Right ventricle myocardium superior (tissue), 1 donor: ENCODE data around the gene NRXN3. TPM values are rescaled to one million over a fixed set of nuclear protein-coding genes. Genes with fewer than 3 reads are reported as not detected.

Experiments used
- ATAC-seq: fragments of 200-7000 bp; cut with Tn5 transposase; one replicate; pipeline ENCODE4 v1.9.1; 2020; ENCODE audit warnings: mild to moderate bottlenecking; ENCODE audit not compliant: poor library complexity
- DNase-seq: peaks from one replicate; pipeline ENCODE4 v3.0.0-alpha.2; 2020
- intact Hi-C: fragments of 100-400 bp; cut with DNase I; formaldehyde crosslinking; loops from one replicate; pipeline ENCODE4 v1.11.2; 2022
- total RNA-seq: library from RNA; stranded (reverse); fragmentation: NEBNext Ultra II Directional; extraction: Animal tissue kit (Norgen Biotek cat#: 25700); gene quantifications from one replicate; pipeline ENCODE4 v1.2.1, GENCODE V29; 2021
- donor health status: DM: no; HTN: yes; CAD: no; lungs with severe emphysema.

Gene NRXN3
- total RNA-seq, 1 donor from 2014 or later, result 1.3 TPM

DNA sequence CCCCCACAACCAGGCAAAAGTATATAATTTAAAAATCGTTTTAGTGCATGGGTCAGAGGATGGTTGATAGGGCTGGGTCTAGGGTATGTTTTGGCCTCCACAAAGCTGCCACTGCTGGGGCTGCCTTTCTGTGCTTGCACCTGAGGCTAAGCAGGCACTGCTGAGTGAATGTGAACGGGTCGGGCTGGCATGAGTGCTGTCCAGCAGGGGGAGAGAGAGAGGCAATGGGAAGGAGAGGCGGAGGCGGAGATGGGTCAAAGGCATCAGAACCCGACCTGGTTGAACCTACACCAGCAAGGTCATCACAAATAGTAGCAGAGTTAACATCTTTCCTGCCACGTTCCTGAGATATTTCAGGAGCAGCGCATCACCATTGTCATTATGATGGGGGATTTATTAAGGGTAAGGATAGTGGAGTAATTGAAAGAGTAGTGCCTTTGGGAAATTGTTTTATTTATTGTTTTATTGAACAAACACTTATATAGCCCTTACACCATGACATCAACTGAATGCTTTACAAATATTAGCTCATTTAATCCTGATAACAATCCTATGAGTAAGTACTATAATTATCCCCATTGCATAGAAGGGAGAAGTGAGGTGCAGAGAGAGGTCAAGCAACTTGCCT lies 5.8 kb upstream of the NRXN3 start:
- intact Hi-C loops, result no loop called here
- no peak for ATAC-seq
- no peak for DNase-seq

DNA sequence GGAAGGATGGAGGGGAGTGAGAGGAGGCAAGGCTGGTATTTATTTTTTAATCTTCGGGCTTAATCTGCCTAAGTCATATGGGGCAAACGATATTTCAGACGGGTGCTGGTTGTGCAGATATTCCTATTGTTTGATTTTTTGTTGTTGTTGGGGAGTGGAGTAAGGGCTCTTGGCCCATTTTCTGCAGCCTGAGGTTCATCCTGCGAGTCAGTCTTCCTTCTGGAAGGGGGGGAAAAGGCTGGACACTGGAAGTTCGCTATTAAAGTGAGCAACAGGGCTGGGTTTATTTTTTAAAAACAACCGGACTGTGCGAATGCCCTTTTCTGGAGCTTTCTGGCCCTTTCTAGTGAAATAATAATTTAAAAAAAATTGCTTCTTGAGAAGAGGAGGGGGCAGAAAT lies 2.3 kb downstream of the NRXN3 start:
- intact Hi-C loops, result no loop called here
- no peak for DNase-seq
- no peak for ATAC-seq

DNA sequence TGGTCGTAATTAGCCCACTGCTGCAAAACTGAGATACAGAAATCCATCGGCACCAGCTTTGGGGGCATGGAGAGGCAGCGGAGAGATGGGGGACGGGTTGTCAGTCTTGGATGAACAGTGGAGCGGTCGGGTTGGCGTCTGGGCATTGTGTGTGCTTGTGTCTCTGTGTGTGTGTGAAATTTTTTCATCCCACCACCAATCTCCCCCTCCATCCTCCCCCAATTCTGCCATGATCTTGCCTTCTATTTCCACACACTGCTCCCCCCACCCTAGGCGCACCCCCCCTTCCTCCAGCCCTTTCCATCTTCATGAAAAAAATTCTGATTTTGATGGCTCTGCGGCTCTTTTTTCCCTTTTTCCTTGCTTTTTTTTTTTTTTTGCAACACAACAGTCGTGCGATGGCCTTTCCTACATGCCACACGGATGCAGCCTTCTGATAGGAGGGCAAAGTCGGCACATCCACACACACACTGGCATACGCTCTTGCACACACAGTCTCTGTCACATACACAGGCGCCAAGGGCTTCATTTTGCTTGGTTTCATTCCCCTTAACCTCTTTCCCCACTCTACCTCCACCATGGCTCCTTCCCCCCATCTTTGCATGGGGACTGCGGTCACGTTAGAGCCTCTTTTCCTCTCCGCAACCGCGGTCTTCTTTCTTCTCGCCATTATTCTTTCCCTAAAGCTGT lies 3.3 kb downstream of the NRXN3 start:
- intact Hi-C loops, result no loop called here
- ATAC-seq (no peak), DNase-seq (no peak)

DNA sequence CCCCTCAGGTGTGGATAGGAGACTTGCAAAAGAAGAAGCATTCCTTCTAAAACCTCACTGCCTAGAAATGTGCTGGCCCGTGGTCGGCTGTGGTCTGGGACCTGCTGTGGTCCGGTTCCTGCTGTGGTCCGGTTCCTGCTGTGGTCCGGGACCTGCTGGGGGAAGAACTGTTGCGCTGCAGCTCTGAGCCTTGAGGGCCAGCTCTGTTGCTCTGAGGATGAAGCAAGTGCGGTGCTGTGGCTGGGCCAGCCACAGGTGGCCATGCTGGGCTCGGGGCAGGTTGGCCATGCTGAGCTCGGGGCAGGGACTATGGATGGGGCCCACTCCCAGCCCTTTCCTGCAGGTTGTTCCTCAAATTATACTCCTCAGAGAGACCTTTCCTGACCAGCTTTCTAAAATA lies 5.2 kb downstream of the NRXN3 start:
- DNase-seq, result no peak
- intact Hi-C loops, result no loop called here
- no peak for ATAC-seq

DNA sequence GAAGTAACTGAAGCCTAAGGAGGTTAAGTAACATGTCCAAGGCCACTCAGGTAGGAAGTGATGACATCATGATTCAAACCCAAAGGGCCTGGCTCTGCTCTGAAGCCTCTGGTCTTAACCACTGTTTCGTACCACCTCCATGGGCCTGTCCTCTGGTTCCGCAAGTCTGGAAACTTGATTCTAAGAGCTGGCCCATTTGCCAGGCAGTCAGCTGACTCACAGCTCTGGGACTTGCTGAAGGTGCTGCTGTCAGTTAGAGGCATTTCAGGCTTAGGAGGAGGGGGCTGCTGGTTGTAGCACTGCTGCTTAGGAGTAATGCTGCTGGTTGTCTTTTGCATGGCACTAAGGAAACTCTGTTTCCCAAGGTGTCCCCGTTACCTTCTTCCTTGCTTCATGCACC lies 7.9 kb downstream of the NRXN3 start:
- intact Hi-C loops, result no loop called here
- ATAC-seq, result no peak
- no peak for DNase-seq

DNA sequence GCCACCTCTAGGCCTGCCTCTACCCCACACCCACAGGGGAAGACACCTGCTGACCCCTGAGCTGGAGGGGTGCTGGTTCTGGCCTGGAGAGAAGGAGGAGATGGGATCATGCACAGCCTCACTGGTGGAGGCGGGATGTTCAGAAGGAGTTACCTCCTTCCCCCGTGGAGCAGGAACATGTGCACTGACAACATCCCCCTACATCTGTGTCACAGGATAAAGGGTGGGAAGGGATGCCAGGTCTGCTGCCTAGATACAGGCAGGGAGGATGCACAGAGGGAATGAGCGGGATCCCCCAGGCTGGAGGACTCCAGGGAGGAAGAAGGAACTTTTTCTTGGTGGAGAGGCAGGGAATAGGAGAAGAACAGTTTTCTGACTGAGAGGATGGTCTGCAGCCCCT lies 8.8 kb downstream of the NRXN3 start:
- intact Hi-C loops, result no loop called here
- no peak for DNase-seq
- no peak for ATAC-seq

DNA sequence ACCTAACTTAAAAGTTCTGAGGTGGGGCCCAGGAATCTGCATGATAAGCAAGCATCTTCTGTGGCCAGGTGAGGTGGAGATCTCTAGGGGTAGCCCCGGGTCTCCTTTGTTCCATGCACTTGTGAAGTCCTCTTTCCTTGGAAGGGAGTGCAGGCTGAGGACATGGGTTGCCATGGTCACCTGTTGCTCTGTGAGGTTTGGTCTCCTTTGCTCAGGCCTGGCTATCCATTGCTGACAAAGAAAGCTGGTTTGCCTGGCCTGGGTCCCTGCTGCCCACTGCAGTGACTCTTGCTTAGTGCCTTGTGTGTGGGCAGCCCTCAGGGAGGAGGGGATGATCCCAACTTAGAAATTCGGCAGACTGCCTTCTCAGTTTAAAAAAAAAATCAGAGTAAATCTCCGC lies 11.1 kb downstream of the NRXN3 start:
- ATAC-seq (no peak), DNase-seq (no peak)
- intact Hi-C loops, result no loop called here

DNA sequence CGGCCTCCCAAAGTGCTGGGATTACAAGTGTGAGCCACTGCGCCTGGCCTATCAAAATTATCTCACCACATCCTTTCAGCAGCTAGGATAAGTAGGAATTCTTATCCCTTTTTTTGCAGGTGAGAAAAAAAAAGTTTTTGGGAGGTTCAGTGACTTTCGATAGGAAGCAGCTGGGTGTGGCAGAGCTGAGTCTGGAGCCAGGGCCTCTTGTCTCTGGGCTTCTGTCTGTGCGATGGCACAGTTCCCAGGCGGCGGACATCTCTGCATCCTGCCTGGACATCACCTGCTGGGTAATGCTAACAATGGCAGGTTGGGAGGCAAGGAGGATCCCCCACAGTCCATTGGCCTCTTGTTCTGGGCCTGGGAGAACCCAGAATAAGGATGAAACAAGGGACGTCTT lies 12.5 kb downstream of the NRXN3 start:
- intact Hi-C loops, result no loop called here
- no peak for DNase-seq
- no peak for ATAC-seq

DNA sequence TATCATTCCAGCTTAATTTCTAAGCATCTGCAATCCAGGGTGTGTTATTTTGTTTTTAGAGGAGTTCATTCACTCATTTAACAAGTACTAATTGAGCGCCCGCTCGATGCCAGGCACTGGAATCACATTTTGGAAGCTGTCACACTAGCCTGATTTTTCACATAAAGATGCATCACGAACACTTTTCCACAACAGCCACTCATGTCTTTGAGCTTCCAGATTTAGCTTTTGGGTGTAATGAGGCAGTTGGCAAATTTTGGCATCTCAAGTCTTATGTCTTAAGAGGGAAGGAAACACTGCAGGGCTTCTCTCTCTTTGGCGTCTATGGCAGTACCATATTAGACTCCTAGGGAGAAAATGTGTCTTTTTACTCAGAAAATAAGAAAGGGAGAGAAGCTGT lies 14.0 kb downstream of the NRXN3 start:
- DNase-seq (no peak), ATAC-seq (no peak)

DNA sequence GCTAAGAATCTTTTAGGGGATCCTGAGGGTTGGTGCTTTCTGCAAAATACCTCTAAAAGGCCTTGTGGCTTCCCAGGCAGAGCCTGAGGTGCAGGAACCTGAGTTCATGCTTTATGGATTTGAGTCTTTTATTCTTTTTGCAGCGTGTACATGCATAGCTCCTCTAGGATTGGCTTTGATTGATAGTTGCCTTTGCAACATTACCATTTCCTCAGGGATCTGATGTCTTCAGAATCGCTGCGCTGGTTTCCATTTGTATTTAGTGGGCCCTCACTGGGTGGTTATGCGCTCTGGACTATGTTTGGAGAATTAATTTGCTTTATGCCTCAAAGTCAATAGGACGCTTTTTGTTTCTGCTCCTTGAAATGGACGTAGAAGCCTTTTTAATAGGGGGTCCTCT lies 16.1 kb downstream of the NRXN3 start:
- intact Hi-C loops, result no loop called here
- ATAC-seq, result no peak

More for the DNA sequence above, 14.0 kb downstream of the NRXN3 start:
- intact Hi-C loops, result no loop called here

DNA sequence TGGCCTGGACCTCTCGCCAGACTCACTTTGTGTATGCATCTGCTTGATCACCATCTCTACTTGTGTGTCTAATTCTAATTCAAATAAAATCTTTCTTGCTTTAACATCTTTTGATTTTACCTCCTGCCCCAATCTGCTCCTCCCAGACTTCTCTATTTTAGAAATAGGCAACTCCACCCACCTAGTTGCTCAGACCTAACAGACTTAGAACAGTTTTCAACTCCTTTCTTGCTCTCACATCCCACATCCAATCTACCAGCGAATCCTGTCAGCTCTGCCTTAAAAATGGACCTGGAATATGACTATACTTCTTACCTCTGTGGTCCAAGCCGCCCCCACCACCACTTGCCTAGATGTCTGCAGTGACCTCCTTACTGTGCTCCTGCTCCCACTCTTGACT lies 18.7 kb downstream of the NRXN3 start:
- DNase-seq (no peak), ATAC-seq (no peak)
- intact Hi-C loops, result no loop called here

More for the DNA sequence above, 16.1 kb downstream of the NRXN3 start:
- DNase-seq, result no peak

DNA sequence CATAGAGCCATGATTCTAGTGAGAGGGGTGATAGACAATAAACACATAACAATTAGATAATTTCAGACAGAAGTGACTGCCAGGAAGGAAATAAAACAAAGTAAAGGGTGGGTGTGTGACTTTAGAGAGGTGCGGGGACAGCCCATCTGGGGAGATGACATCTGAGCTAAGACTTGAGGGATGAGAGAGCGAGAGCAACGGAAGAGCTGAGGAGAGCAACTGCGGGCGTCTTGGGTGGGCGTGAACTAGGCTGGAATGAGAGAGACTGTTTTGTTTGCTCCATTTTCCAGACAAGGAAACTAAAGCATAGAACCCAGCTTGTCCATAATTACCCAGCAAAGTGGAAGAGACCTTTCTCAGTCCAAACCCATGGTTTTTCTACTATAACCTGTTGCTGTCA lies 25.3 kb downstream of the NRXN3 start:
- ATAC-seq (no peak), DNase-seq (no peak)
- intact Hi-C loops, result no loop called here

DNA sequence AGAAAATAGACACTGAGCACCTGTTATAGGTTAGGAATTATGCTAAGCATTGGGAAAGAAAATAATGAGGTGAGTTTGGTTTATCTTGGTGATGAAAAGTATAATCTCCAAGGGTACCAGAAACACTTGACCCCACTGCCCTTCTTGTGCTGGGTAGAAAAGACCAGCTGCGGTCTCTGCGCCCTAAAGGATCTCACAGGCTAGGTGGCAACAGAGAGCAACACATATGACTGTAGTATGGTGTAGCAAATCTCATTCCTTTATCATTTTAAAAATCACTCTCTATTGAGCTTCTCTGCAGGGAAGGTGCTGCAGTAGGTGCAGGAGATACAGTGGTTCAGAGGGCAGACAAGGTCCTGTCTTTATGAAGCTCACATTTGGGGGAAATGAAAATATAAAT lies 26.1 kb downstream of the NRXN3 start:
- DNase-seq, result no peak
- no peak for ATAC-seq
- intact Hi-C loops, result no loop called here

DNA sequence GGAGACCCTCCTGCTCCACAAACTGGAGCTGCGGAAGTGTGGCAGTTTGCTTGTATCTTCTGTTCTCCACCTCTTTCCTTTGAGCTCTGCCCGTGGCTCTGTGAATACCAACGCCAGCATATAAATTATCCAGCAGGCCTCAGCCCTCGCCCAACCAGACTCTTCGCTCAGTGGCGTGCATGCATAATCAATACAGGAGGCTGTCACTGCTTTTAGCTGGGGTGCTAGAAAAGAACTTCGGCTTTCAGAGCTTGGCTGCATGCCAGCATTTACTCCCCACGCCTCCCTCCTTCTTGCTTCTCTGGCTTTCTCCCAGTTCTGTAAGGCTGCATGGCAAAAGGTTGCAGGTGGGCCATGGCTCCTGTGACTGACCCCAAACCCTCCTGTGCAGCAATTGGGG lies 26.9 kb downstream of the NRXN3 start:
- intact Hi-C loops, result no loop called here
- DNase-seq, result no peak
- ATAC-seq, result no peak

DNA sequence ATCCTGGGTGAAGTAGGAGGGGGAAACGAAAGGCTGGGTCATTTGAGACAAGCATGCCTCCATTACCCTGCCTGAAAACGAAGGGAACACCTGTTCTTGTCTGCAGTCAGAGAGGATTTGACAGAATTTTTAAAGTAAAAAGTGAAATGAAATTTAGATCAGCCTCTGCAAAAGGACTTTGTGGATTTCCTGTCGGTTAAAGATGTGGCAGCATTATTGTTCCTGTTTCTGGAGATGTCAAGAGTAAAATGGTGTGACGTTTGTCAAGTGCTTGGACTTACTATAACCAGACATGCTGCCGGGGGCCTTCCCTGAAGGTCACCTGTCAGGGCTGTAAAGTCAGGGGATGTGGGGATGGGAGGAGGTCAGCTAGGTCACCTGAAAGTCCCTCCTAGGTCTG lies 32.0 kb downstream of the NRXN3 start:
- intact Hi-C loops, result no loop called here
- DNase-seq (no peak), ATAC-seq (no peak)

DNA sequence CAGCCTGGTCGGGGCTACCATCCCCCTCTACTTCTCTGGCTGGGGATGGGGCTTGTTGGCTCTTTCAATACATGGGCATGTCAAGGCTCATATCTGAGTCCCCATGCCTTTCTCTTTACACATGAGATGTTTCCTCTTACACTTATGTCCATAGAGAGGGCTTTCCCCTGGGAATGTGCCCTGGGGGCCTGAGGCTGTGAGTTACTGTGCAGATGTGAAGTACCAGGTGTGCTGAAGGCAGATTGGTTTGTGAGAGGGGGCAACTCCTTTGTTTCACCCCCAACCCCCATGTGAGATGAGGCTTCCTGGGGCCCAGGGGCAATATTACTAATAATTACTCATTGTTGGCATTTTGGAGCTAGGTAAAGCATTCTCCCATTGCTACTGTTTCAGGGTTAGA lies 32.8 kb downstream of the NRXN3 start:
- intact Hi-C loops, result no loop called here
- no peak for DNase-seq
- no peak for ATAC-seq

DNA sequence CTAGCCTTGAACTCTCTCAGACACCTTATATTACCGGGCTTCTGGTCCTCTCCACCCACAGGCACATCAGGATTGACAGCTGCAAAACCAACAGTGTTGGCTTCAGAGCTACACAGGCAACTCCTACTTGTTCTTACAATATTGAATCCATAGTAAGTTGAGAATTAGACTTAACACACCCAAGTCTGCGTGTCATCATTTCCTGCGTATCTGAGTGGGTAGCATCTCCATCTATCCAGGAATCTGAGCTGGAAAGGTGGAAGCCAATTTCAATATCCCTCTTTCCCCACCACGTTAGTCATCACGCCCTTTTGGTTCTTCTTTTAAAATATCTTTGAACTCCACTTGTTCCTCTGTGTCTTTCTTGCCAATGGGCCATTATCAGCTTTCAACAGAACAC lies 37.2 kb downstream of the NRXN3 start:
- DNase-seq (no peak), ATAC-seq (no peak)
- intact Hi-C loops, result no loop called here

DNA sequence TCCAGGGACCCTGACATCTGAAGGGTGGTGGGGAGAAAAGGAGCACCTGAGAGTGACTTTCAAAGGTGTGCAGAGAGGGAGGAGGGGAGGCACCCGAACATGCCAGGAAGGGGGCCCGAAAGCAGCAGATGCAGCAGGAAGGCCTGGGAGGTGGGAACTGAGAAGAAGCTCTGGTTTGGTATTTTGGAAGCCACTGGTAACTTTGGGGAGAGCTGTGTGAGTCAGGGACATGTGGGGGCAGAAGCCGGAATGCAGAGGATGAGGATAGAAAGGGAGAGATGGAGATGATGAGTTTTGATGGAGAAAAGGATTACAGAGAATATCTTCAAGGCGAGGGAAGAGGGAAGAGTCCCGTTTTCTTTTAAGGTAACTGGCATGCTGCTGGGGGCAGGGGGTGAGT lies 50.1 kb downstream of the NRXN3 start:
- intact Hi-C loops, result no loop called here
- no peak for ATAC-seq
- DNase-seq, result no peak

DNA sequence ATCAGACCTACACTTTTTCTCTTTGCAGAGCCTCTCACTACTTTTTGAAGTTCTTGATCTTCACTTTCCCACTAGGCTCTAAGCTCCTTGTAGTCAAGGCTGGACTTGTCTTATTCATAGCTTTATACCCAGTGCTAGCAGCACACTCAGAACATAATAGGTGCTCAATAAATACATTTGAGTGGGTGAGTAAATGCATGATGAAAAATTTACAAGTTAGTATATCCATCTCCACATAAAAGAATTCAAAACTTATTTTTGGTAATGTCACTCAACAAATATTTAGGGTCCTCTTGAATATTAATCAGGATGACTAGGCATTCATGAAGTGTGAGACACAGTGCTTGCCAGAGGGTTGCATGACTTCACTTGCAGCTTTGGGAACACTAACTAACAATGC lies 52.6 kb downstream of the NRXN3 start:
- DNase-seq (no peak), ATAC-seq (no peak)
- intact Hi-C loops, result no loop called here

DNA sequence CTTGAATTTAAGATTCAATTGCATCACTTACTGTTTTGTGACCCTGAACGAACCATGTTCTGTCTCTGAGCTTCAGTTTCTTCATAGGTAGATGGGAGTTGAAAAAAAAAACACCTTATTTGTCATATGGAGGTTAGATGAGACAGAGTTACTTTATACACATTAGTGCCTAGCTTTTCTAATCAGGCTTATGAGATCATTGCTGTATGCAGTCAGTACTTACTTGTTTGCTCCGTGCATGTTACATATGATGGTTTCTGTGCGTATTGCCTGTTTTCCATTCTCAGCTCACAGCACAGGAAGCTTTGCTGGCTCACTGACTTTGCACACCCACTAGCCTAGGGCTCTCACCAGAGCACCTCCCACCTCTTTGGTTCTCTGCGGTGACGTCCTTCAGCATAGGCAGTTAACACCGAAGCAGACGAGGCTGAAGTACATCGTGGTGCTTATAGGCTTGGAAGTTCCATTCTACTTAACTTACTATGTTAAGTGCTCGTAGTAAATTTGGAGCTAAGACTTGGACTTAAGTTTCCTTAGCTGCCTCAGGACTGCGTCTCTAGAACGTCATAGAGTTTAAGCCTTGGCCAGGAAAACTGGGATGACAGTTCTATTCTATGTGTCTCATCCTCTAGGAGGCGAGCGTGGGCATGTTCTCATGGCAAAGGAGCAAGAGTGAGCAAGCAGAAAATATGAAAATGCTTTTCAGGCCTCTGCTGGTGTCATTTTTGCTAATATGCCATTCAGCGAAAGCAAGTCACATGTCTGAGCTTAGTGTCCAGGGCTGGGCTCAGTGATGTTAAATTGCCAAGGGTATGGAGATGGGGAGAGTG lies 57.3 kb downstream of the NRXN3 start:
- intact Hi-C loops, result no loop called here
- no peak for ATAC-seq
- no peak for DNase-seq
